BE2C (cell line): ENCODE measurements around the gene DHX57.

Experiments
- DNase-seq: peaks from one replicate; pipeline ENCODE4 v3.0.0-alpha.2; 2020
- H3K27me3 ChIP-seq: fragments of 250-450 bp; sonication (Bioruptor Pico); 2 replicates; pipeline ENCODE4 v1.5.1; 2020; ENCODE audit warnings: mild to moderate bottlenecking
- H3K36me3 ChIP-seq: fragments of 250-450 bp; sonication (Bioruptor Pico); 2 replicates; pipeline ENCODE4 v1.5.1; 2020; ENCODE audit warnings: mild to moderate bottlenecking
- H3K4me1 ChIP-seq: fragments of 250-450 bp; sonication (Bioruptor Pico); 2 replicates; pipeline ENCODE4 v1.5.1; 2020
- H3K4me3 ChIP-seq: 2 replicates; pipeline ENCODE4 v1.5.1; 2011; ENCODE audit warnings: low read depth, low read length
- H3K9me3 ChIP-seq: fragments of 250-450 bp; sonication (Bioruptor Pico); 2 replicates; pipeline ENCODE4 v1.5.1; 2020
- CTCF ChIP-seq: IDR thresholded peaks from 2 replicates; pipeline ENCODE4 v1.5.1; 2012; ENCODE audit warnings: mild to moderate bottlenecking, low read depth, low read length

Gene DHX57

GRCh38 chr2:38876407-38876806 is 673 bp upstream of the DHX57 start:
- no peaks in the 10 kb centered on the region for H3K9me3 ChIP-seq
- DNase-seq: no peak
- H3K4me3 ChIP-seq: peak overlapping the region; percentile 99
- no peaks in the 10 kb centered on the region for H3K27me3 ChIP-seq
- H3K4me1 ChIP-seq: peaks cover 3% of the 10 kb centered on the region; the same call in 1 of the 2 replicates
- H3K36me3 ChIP-seq: no peaks in the 10 kb centered on the region
- TF ChIP-seq CTCF: no peak

DNA sequence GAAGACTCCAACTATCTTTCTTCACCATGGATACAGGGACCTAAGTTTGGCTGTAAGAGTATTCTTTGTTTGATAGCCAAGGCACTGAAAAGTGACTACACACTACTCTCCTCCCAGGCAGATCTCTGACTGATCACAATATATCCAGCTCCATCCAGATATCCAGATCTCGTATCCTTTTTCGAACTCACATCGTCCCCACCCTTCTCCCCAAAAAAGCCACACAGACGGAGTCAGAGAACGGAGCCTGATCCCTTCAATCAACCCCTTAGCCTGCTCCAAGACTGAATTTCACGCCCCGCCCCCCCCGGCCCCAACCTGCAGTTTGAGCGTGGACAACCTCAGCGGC is 533 bp downstream of the DHX57 start:
- Histone ChIP-seq H3K4me1 (peaks cover 3% of the 10 kb centered on the region; the same call in 1 of the 2 replicates), H3K9me3 (no peaks in the 10 kb centered on the region), H3K36me3 (no peaks in the 10 kb centered on the region), H3K4me3 (peak overlapping the region; percentile 99), H3K27me3 (no peaks in the 10 kb centered on the region)
- DNase-seq: no peak
- no peak for TF ChIP-seq CTCF

GRCh38 chr2:38873763-38874162 is 2.0 kb downstream of the DHX57 start:
- TF ChIP-seq CTCF: no peak
- H3K9me3 ChIP-seq: no peaks in the 10 kb centered on the region
- no peak for DNase-seq
- H3K36me3 ChIP-seq: no peaks in the 10 kb centered on the region
- no peak overlapping the region for H3K4me3 ChIP-seq
- H3K4me1 ChIP-seq: peaks cover 3% of the 10 kb centered on the region; the same call in 1 of the 2 replicates
- no peaks in the 10 kb centered on the region for H3K27me3 ChIP-seq

DNA sequence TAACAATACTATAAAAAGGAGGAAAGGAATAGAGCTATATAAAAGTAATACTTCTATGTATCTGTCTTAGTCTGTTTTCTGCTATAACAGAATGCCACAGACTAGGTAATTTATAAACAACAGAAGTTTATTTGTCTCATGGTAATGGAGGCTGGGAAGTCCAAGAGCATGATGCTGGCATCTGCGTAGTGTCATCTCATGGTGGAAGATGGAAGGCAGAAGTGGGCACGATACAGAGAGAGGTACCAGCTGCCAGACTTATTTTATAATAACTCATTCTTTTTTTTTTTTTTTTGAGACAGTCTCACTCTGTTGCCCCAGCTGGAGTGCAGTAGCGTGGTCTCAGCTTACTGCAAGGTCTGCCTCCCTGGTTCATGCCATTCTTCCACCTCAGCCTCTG is 4.3 kb downstream of the DHX57 start:
- peaks cover 3% of the 10 kb centered on the region; the same call in 1 of the 2 replicates for H3K36me3 ChIP-seq
- no peak for TF ChIP-seq CTCF
- no peaks in the 10 kb centered on the region for H3K27me3 ChIP-seq
- H3K4me3 ChIP-seq: no peak overlapping the region
- no peaks in the 10 kb centered on the region for H3K9me3 ChIP-seq
- no peaks in the 10 kb centered on the region for H3K4me1 ChIP-seq
- DNase-seq: no peak

DNA sequence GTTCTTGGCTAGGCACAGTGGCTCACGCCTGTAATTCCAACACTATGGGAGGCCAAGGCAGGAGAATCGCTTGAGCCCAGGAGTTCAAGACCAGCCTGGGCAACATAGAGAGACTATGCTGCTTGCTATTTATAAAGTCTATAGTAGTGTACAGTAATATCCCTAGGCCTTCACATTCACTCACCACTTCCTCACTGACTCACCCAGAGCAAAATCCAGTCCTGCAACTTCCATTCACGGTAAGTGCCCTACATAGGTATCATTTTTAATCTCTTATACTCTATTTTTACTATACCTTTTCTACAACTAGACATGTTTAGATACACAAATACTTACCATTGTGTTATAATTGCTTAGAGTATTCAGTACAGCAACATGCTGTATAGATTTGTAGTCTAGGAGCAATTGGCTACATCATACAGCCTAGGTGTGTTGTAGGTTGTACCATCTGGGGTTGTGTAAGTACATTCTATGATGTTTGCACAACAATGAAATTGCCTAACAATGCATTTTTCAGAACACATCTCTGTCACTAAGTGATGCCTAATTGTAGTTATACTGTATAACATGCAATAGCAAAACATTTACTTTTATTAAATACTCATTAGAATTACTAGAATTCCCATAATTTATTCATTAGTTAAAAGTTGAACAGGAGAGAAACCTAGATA is 8.8 kb downstream of the DHX57 start:
- Histone ChIP-seq H3K9me3 (no peaks in the 10 kb centered on the region), H3K4me3 (no peak overlapping the region), H3K4me1 (no peaks in the 10 kb centered on the region), H3K27me3 (no peaks in the 10 kb centered on the region), H3K36me3 (peaks cover 7% of the 10 kb centered on the region)
- no peak for DNase-seq
- TF ChIP-seq CTCF: no peak

DNA sequence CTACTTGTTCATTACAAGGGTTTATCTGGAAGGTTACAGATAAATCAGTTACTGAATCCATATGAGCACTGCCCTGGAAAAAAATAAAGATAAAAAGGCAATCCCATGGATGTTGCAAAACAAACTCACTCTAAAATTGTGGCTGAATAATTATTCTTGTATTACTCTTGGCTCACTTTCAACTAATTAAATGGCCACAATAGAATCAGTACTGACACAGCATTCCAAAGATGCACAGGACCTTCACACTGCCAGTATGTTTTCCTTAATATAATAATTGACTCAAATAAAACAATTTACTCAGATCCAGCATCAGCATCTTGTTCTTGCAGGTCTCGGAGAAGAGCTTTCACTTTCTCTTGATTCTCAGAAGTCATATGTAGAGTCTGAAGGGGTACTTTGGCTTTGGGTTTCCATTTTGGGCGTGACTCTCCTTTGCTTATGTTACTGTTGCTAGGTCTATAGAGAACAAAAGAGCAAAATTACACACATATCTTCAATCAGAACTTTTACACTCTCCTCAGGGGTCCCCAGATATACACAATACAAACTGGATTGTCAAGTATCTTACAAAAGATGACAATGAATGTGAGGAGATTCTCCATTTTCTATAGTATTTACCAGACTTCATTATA is 12.6 kb downstream of the DHX57 start:
- Histone ChIP-seq H3K36me3 (peaks cover 37% of the 10 kb centered on the region), H3K4me1 (no peaks in the 10 kb centered on the region), H3K4me3 (no peak overlapping the region), H3K27me3 (no peaks in the 10 kb centered on the region), H3K9me3 (no peaks in the 10 kb centered on the region)
- TF ChIP-seq CTCF: no peak
- DNase-seq: no peak
